HCT116 (cell line): Measurements from ENCODE around the gene CGNL1.

Experiments
- EGR1 ChIP-seq: IDR thresholded peaks from 2 replicates; pipeline ENCODE4 v1.6.1; 2012; ENCODE audit warnings: low read depth
- EZH2 ChIP-seq: fragments of 200-600 bp; sonication (generic); IDR thresholded peaks from 2 replicates; pipeline ENCODE4 v1.6.1; 2017; ENCODE audit warnings: antibody characterized with exemption, mixed run types
- EZH2phosphoT487 ChIP-seq: fragments of 200-600 bp; IDR thresholded peaks from 2 replicates; pipeline ENCODE4 v1.6.1; 2018; ENCODE audit warnings: antibody characterized with exemption, borderline replicate concordance
- POLR2A ChIP-seq: IDR thresholded peaks from 2 replicates; pipeline ENCODE4 v1.7.0; 2011; ENCODE audit warnings: borderline replicate concordance; ENCODE audit not compliant: insufficient read depth, insufficient read length; ENCODE audit errors: extremely low read depth
- POLR2AphosphoS5 ChIP-seq: IDR thresholded peaks from 2 replicates; pipeline ENCODE4 v1.6.1; 2011; ENCODE audit warnings: mild to moderate bottlenecking, low read depth, low read length, moderate library complexity
- SIN3A ChIP-seq: IDR thresholded peaks from 2 replicates; pipeline ENCODE4 v1.6.1; 2012; ENCODE audit warnings: low read depth
- YY1 ChIP-seq: IDR thresholded peaks from 2 replicates; pipeline ENCODE4 v1.6.1; 2011; ENCODE audit warnings: low read length, low read depth, moderate library complexity, mild to moderate bottlenecking; ENCODE audit not compliant: insufficient replicate concordance; ENCODE audit errors: extremely low read depth
- ZNF274 ChIP-seq: fragments of 200-500 bp; sonication (Bioruptor generic); IDR thresholded peaks from 2 replicates; pipeline ENCODE4 v1.6.1; 2014; ENCODE audit warnings: mild to moderate bottlenecking, low read depth, low read length, inconsistent platforms
- TF ChIP-seq, protein P1 (sequence below), 3 experiments: fragments of 200-600 bp in 1 of 3; sonication (generic) in 1 of 3; IDR thresholded peaks in 2 of 3; conservative IDR thresholded peaks in 1 of 3; 2 replicates each; pipeline ENCODE4 v1.5.1; 2012 to 2017; ENCODE audit warnings: low read depth in 2 of 3, low read length in 2 of 3, antibody characterized with exemption in 1 of 3, borderline replicate concordance in 1 of 3, control low read depth in 1 of 3, mild to moderate bottlenecking in 1 of 3, mixed read lengths in 1 of 3, mixed run types in 1 of 3, moderate library complexity in 1 of 3; ENCODE audit not compliant: insufficient read depth in 1 of 3
- TF ChIP-seq, protein P2 (sequence below): IDR thresholded peaks from 2 replicates; pipeline ENCODE4 v1.6.1; 2012
- TF ChIP-seq, protein P3 (sequence below): IDR thresholded peaks from 2 replicates; pipeline ENCODE4 v1.6.1; 2012

DNA sequence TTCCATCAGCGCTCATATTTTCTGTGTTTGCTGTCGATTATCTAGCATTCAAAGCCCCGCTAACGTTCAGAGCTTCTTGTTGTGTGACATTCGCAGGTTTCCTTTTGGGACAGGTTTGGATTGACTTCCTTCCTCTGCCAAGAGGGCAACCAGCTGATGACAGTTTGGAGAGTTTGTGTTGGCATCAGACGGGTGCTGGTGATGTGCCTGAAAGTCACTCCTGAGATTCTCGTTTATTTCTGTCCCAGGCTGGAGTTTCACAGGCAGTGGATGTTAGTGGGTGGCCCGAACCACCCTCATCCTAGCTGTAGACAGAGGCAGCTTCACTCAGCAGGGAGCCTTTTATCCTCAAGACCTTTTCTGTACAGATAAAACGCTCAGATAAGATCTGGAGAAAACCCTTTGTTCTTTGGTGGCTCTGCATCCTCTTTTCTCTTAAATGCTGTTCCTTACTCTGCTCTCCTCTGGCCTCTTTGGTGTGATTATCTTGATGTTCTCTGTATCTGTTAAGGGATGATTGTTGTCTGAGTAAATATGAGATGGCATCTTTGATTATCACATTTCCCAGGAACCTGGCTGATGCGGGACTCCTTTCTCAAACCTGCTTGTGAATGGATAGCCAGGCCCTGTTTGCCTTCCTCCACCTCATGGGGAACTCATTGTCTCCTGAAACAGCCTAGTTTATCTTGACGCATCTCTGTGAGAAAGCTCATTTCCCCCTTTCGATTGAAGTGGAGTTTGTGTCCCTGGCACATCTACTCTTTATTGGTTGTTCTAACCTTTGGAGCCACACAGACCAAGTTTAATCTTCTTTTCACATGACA is 35.9 kb downstream of the CGNL1 start:
- TF ChIP-seq EZH2 (no peak), EGR1 (no peak), POLR2A (no peak), YY1 (no peak), POLR2AphosphoS5 (no peak), SIN3A (no peak), EZH2phosphoT487 (no peak), ZNF274 (no peak)
- TF ChIP-seq, protein P1, sequence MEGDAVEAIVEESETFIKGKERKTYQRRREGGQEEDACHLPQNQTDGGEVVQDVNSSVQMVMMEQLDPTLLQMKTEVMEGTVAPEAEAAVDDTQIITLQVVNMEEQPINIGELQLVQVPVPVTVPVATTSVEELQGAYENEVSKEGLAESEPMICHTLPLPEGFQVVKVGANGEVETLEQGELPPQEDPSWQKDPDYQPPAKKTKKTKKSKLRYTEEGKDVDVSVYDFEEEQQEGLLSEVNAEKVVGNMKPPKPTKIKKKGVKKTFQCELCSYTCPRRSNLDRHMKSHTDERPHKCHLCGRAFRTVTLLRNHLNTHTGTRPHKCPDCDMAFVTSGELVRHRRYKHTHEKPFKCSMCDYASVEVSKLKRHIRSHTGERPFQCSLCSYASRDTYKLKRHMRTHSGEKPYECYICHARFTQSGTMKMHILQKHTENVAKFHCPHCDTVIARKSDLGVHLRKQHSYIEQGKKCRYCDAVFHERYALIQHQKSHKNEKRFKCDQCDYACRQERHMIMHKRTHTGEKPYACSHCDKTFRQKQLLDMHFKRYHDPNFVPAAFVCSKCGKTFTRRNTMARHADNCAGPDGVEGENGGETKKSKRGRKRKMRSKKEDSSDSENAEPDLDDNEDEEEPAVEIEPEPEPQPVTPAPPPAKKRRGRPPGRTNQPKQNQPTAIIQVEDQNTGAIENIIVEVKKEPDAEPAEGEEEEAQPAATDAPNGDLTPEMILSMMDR (IDR thresholded peaks at IDR 0.05 in 2 of 3, conservative IDR thresholded peaks at IDR 0.05 in 1 of 3; ENCODE audit: borderline replicate concordance in 1 of 3, insufficient read depth in 1 of 3, low read depth in 2 of 3, low read length in 2 of 3) = no peak
- TF ChIP-seq, protein P2, sequence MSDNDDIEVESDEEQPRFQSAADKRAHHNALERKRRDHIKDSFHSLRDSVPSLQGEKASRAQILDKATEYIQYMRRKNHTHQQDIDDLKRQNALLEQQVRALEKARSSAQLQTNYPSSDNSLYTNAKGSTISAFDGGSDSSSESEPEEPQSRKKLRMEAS = no peak
- TF ChIP-seq, protein P3, sequence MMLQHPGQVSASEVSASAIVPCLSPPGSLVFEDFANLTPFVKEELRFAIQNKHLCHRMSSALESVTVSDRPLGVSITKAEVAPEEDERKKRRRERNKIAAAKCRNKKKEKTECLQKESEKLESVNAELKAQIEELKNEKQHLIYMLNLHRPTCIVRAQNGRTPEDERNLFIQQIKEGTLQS = no peak
